Pulmonary artery endothelial cell (primary cell): ENCODE measurements around the gene GABBR2. TPM values are rescaled to one million over a fixed set of nuclear protein-coding genes. Genes with fewer than 3 reads are reported as not detected.
"Not testable (repeated sequence)": the region's sequence is repeated elsewhere in the genome, so short reads cannot be mapped to it uniquely, and the experiment has no call there.

Experiments
- DNase-seq: peaks from one replicate; pipeline ENCODE4 v3.0.0-alpha.2; 2011; ENCODE audit warnings: low read depth, low spot score
- total RNA-seq: library from RNA; depleted of rRNA; stranded (reverse); fragments of >200 nt; gene quantifications from 2 replicates; pipeline ENCODE4 v1.2.3, GENCODE V29; 2014

Gene GABBR2
- total RNA-seq, 1 donor from 2014 or later: 23.3 TPM

DNA sequence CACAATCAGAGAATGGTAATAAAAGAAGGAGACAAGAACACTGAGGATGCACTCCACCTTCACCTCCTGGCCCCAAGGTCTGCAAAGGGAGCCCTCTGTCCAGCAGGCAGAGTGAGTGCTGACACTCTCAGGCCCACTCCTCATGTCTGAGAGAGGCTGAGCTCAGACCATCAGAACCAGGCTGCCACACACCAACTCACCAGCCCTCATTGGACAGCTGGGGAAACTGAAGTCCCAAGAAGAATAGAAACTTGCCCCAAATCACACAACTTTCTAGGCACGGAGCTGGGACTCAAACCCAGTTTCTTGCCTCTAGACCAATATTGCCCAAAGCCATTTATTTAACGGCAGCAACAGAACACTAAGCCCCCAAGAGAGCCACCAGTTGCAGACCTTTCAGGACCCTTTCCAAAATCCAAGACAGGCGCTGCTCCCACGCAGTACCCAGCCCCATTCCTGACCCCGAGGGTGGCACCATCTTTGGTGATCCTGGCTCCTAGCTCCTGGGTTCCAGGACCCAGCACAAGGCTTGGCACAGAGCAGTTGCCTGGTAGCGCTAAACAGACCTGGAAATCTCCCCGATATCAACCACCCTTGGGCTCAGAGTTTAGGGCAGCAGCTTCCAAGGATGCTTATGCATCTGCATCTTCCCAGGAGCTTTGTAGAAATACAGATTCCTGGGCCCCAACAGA, 192.4 kb downstream of the GABBR2 start:
- no peak for DNase-seq

- DNase-seq: no peak
Measured at GRCh38 chr9:98515506-98516204, 193.1 kb downstream of the GABBR2 start.

GRCh38 chr9:98514841-98515240, 193.9 kb downstream of the GABBR2 start:
- no peak for DNase-seq

DNA sequence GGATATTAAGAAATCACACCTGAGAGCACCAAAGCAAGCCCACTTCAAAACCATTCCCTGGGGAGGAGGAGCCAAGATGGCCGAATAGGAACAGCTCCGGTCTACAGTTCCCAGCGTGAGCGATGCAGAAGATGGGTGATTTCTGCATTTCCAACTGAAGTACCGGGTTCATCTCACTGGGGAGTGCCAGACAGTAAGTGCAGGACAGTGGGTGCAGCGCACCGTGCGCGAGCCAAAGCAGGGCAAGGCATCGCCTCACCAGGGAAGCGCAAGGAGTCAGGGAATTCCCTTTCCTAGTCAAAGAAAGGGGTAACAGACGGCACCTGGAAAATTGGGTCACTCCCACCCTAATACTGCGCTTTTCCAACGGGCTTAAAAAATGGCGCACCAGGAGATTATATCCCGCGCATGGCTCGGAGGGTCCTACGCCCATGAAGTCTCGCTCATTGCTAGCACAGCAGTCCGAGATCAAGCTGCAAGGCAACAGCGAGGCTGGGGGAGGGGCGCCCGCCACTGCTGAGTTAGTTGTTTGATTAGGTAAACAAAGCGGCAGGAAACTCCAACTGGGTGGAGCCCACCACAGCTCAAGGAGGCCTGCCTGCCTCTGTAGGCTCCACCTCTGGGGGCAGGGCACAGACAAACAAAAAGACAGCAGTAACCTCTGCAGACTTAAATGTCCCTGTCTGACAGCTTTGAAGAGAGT, 200.4 kb downstream of the GABBR2 start:
- not testable (repeated sequence) for DNase-seq

DNA sequence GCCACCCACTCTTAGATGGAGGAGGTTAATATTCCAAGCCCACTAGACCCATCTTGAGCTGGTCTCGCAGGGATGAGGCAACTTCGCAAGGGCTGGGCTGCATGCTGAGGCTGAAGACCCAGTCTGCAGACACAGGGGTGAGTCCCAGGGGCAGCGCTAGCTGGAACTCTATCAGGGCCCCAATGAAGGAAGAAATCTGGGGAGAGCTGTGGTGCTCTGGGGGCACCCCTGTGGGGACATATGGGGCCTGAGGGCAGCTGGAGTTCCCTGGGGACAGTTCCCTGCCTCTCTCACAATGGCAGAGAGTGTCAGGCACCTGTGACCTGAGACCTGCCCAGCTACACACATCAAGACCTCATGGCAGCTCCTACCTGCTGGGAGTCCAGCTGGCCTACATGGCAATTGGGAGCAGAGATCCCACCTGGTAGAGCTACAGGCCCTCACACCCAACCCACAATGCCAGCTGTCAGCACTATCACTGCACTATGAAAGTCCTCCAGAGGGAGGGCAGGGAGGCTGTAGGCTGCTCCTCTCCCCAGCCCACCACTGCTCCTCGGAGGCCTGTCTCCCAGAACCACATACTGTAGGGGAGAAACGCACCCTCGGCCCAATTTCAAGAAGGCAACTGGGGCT, 202.2 kb downstream of the GABBR2 start:
- no peak for DNase-seq

DNA sequence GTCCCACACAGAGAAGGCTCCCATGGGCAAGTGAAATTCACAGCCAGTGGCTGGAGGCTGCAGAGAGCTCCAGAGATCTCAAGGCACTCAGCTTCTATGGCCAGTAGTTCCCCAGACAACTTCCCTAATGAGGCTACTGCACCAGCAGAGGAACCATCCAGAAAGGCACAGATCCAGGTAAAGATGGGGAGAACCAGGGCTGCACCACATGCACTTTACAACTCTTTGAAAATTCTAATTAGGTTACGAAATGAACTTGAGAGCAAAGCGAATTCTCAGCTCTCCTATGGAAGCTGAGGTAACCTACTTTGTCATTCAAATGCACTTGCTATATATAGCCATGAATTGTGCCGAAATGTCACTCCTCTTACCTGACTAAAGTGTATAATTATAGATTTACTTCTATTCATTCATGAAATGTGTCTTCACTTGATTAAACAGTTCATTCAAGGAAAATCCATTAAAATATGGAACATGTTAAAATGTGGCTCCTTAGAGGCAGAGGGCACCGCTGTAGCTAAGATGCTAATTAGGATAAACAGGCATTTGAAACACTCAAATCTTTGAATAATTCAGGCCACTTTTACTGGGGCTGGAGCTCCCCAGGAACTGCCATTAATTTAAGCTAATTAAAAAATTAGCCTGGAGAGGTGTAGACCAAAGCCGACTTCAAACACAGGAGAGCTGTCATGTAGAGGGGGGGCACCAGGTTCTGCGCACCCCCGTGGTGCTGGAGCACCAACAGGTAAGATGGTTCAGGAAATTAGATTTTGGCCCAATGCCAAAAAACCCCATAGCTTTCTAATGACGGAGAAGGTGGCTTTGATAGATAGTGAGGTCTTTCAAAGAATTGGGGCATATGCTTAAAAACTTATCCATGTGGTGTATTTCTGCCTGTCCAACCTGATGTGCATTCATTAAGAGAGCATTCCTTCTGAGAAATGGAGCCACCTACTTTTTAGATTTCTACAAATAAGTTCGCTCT, 204.1 kb downstream of the GABBR2 start:
- DNase-seq: no peak

DNA sequence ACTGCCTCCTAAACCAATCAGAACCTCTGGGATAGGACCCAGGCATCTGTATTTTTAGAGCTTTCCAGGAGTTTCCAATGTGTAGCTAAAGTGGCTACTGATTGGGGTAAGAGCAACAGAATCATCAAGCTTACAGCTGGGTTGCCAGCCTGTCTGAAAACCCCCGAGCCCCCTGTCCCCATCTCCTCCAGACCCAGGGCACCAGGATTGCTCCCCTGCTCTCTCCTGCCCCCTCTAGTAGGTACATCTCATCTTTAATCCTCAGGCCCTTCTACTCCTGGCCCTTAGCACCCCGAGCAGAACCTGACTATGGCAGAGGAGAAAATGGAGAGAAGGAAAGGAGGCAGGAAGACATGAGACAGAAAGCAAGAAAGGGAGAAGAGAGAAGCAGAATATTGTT, 204.9 kb downstream of the GABBR2 start:
- no peak for DNase-seq

GRCh38 chr9:98502976-98503325, 205.8 kb downstream of the GABBR2 start:
- DNase-seq: no peak

DNA sequence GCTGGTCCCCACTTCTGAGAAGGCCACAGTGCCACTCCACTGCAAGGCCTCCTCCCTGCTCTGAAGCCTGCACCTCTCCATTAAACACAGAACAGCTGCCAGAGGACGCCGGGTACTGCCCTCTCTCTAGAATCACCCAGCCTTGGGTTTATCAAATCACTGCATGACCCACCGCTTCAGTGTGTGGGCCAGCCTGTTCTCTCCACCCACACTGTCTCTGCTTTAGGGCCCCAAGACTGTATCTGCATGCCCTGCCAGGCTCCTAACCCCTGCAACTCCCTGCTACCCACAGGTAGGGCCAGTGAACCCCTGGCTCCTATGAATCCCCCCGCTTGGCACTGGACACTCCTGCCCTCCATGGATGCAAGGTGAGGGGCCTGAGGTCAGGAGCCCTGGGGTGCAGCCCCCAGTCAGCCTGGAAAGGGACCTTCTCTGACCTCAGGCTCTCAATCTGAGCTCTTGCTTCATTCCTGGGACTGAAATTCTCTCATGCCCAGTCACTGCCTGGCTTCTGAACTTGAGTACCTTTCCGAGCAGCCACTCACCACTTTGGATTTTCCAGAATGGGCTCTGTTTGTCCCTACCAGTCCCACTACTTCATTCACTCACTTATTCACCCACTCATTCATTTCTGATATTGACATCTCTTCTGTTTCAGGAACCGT, 206.3 kb downstream of the GABBR2 start:
- no peak for DNase-seq

- DNase-seq: no peak
Measured at GRCh38 chr9:98501819-98502218, 206.9 kb downstream of the GABBR2 start.

- not testable (repeated sequence) for DNase-seq
Measured at GRCh38 chr9:98501259-98501658, 207.5 kb downstream of the GABBR2 start.

GRCh38 chr9:98500337-98500919, 208.3 kb downstream of the GABBR2 start:
- no peak for DNase-seq

- DNase-seq: no peak
Measured at GRCh38 chr9:98495530-98495929, 213.2 kb downstream of the GABBR2 start.

- no peak for DNase-seq
Measured at GRCh38 chr9:98494852-98495251, 213.9 kb downstream of the GABBR2 start.

DNA sequence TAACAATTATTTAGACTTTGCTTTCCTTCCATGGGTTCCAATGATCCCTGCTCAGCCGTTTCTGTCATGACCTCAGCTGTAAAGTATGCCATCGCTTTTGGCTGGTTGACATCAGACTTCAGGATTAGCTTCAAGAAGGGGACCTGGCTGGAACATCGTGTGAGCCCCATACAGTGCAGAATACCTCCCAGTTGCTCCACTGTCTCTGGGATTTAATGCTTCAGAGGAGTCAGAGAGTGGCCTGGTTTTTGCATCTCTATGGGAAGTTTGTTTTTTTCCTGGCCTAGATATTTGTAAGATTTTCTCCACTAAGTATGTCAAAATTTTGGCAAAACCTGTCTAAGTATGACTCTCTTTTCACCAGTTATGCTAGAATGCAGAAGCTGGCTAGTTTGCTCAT, 216.9 kb downstream of the GABBR2 start:
- DNase-seq: no peak

- DNase-seq: no peak
Measured at GRCh38 chr9:98491231-98491651, 217.5 kb downstream of the GABBR2 start.

- DNase-seq: no peak
Measured at GRCh38 chr9:98488571-98489312, 220.0 kb downstream of the GABBR2 start.

GRCh38 chr9:98485706-98486105, 223.0 kb downstream of the GABBR2 start:
- DNase-seq: no peak

- DNase-seq: no peak
Measured at GRCh38 chr9:98484162-98484561, 224.6 kb downstream of the GABBR2 start.
